SK-N-SH (cell line): Measurements from ENCODE around the gene ARHGAP10. TPM values are rescaled to one million over a fixed set of nuclear protein-coding genes. Genes with fewer than 3 reads are reported as not detected.

Source experiments
- CTCF ChIA-PET: fragments of 300-600, 350-600 bp; formaldehyde crosslinking; extraction: SDS; loops from one replicate; lab custom pipeline; 2021; lab: Yijun Ruan, JAX
- POLR2A ChIA-PET: fragments of 350-600 bp; sonication (Branson Sonifier 250); formaldehyde crosslinking; extraction: SDS; loops from one replicate; lab custom pipeline; 2020; ENCODE audit warnings: antibody characterized with exemption, inconsistent platforms; lab: Yijun Ruan, JAX
- DNase-seq: peaks from one replicate; pipeline ENCODE4 v3.0.0; 2012
- H2AFZ ChIP-seq: fragments of 200-600 bp; sonication (generic); 2 replicates; pipeline ENCODE4 v1.8.1; 2016; ENCODE audit warnings: antibody characterized with exemption, mild to moderate bottlenecking, low read depth
- H3F3A ChIP-seq: fragments of 200-600 bp; sonication (generic); replicated peaks from 2 replicates; pipeline ENCODE3; 2016; ENCODE audit warnings: antibody characterized with exemption, mild to moderate bottlenecking; ENCODE audit not compliant: insufficient read depth
- H3K27ac ChIP-seq, 2 experiments: fragments of 200-500 bp in 1 of 2; fragments of 200-600 bp in 1 of 2; sonication (Bioruptor generic) in 1 of 2; sonication (generic), shearing (Covaris generic) in 1 of 2; 2 replicates each; pipeline versions ENCODE4 v1.5.1 to v1.6.1; 2014 to 2016; ENCODE audit warnings: low read depth in 2 of 2, inconsistent platforms in 1 of 2, low read length in 1 of 2, mild to moderate bottlenecking in 1 of 2, mixed read lengths in 1 of 2
- H3K27me3 ChIP-seq: fragments of 200-600 bp; sonication (generic), shearing (Covaris generic); 2 replicates; pipeline ENCODE4 v1.6.1; 2016; ENCODE audit warnings: mixed run types; ENCODE audit not compliant: insufficient read depth
- H3K36me3 ChIP-seq, 2 experiments: fragments of 200-500 bp in 1 of 2; fragments of 200-600 bp in 1 of 2; sonication (Bioruptor generic) in 1 of 2; sonication (generic) in 1 of 2; replicated peaks in 1 of 2; 2 replicates each; pipeline versions ENCODE3 to v1.5.1; 2014 to 2016; ENCODE audit warnings: low read length in 1 of 2, mild to moderate bottlenecking in 1 of 2; ENCODE audit not compliant: insufficient read depth in 2 of 2, control insufficient read depth in 1 of 2
- H3K4me1 ChIP-seq, 2 experiments: fragments of 200-500 bp in 1 of 2; fragments of 200-600 bp in 1 of 2; sonication (Bioruptor generic) in 1 of 2; sonication (generic), shearing (Covaris generic) in 1 of 2; 2 replicates each; pipeline versions ENCODE4 v1.5.1 to v1.6.1; 2014 to 2016; ENCODE audit warnings: low read depth in 1 of 2, low read length in 1 of 2, mixed run types in 1 of 2; ENCODE audit not compliant: insufficient read depth in 2 of 2, control insufficient read depth in 1 of 2
- H3K4me2 ChIP-seq: fragments of 200-600 bp; sonication (generic), shearing (Covaris generic); 2 replicates; pipeline ENCODE4 v1.6.1; 2017; ENCODE audit warnings: mixed run types
- H3K4me3 ChIP-seq, 2 experiments: fragments of 200-500 bp in 1 of 2; fragments of 200-600 bp in 1 of 2; sonication (Bioruptor generic) in 1 of 2; sonication (generic), shearing (Covaris generic) in 1 of 2; 2 replicates each; pipeline versions ENCODE4 v1.5.1 to v1.8.1; 2014 to 2016; ENCODE audit warnings: low read depth in 2 of 2, inconsistent platforms in 1 of 2, low read length in 1 of 2, mild to moderate bottlenecking in 1 of 2, mixed read lengths in 1 of 2, moderate library complexity in 1 of 2
- H3K79me2 ChIP-seq: fragments of 200-600 bp; sonication (generic); 2 replicates; pipeline ENCODE4 v1.8.1; 2017; ENCODE audit warnings: mild to moderate bottlenecking; ENCODE audit not compliant: insufficient read depth
- H3K9ac ChIP-seq: fragments of 200-600 bp; sonication (generic); 2 replicates; pipeline ENCODE4 v1.6.1; 2017; ENCODE audit warnings: mixed run types
- H3K9me2 ChIP-seq: fragments of 200-600 bp; sonication (generic); 2 replicates; pipeline ENCODE4 v1.6.1; 2017; ENCODE audit warnings: mixed run types
- H3K9me3 ChIP-seq: fragments of 200-600 bp; sonication (generic); 2 replicates; pipeline ENCODE4 v1.6.1; 2017; ENCODE audit warnings: mixed run types, mild to moderate bottlenecking, moderate library complexity
- H4K20me1 ChIP-seq: fragments of 200-600 bp; sonication (generic); 2 replicates; pipeline ENCODE4 v1.6.1; 2017; ENCODE audit warnings: mild to moderate bottlenecking, mixed run types; ENCODE audit not compliant: insufficient read depth
- ELF1 ChIP-seq: IDR thresholded peaks from 2 replicates; pipeline ENCODE4 v1.4.0; 2012
- EZH2phosphoT487 ChIP-seq: fragments of 200-600 bp; sonication (generic); IDR thresholded peaks from 2 replicates; pipeline ENCODE4 v1.6.1; 2017; ENCODE audit warnings: low read depth, mixed run types, mild to moderate bottlenecking, antibody characterized with exemption, moderate library complexity, borderline replicate concordance
- FOXM1 ChIP-seq: IDR thresholded peaks from 2 replicates; pipeline ENCODE4 v1.4.0; 2012; ENCODE audit warnings: low read depth, mild to moderate bottlenecking
- GABPA ChIP-seq: IDR thresholded peaks from 2 replicates; pipeline ENCODE4 v1.4.0; 2012; ENCODE audit warnings: low read depth, mild to moderate bottlenecking
- GATA2 ChIP-seq: sonication (generic); formaldehyde crosslinking; IDR thresholded peaks from 2 replicates; pipeline ENCODE4 v1.5.0; 2020; ENCODE audit warnings: mild to moderate bottlenecking, missing genetic modification reagents
- MXI1 ChIP-seq: IDR thresholded peaks from 2 replicates; pipeline ENCODE4 v1.6.1; 2012; ENCODE audit warnings: mild to moderate bottlenecking, low read depth, low read length, improper control_type of control experiment
- POLR2AphosphoS5 ChIP-seq: IDR thresholded peaks from 2 replicates; pipeline ENCODE4 v1.6.1; 2012; ENCODE audit warnings: low read depth, low read length
- RCOR1 ChIP-seq: fragments of 150-350 bp; IDR thresholded peaks from 2 replicates; pipeline ENCODE4 v1.6.1; 2017; ENCODE audit warnings: antibody characterized with exemption, low read length
- SIN3A ChIP-seq: IDR thresholded peaks from 2 replicates; pipeline ENCODE4 v1.6.1; 2012; ENCODE audit warnings: low read depth, mild to moderate bottlenecking, low read length, moderate library complexity, borderline replicate concordance
- SMC3 ChIP-seq: IDR thresholded peaks from 2 replicates; pipeline ENCODE4 v1.6.1; 2012; ENCODE audit warnings: low read depth, low read length, improper control_type of control experiment
- TAF1 ChIP-seq: IDR thresholded peaks from 2 replicates; pipeline ENCODE4 v1.6.1; 2012; ENCODE audit warnings: low read depth, mild to moderate bottlenecking, low read length, moderate library complexity, borderline replicate concordance
- TEAD4 ChIP-seq: IDR thresholded peaks from 2 replicates; pipeline ENCODE4 v1.4.0; 2012; ENCODE audit warnings: mild to moderate bottlenecking, borderline replicate concordance; ENCODE audit not compliant: insufficient read depth
- WGBS: methylation state at CpG from one replicate; pipeline ENCODE4 v1.1.6; 2017; ENCODE audit warnings: low lambda C conversion rate; 5-methylcytosine and 5-hydroxymethylcytosine counted together
- polyA plus RNA-seq, 3 experiments: library from polyadenylated mRNA; depleted of rRNA; stranded (reverse); fragments of >200 nt; gene quantifications; 2 replicates each; pipeline ENCODE4 v1.2.3, GENCODE V29; 2012
- TF ChIP-seq, protein P1 (sequence below): IDR thresholded peaks from 2 replicates; pipeline ENCODE4 v1.4.0; 2012; ENCODE audit warnings: low read depth, borderline replicate concordance
- TF ChIP-seq, protein P2 (sequence below): IDR thresholded peaks from 2 replicates; pipeline ENCODE4 v1.6.1; 2012; ENCODE audit warnings: mild to moderate bottlenecking, low read depth, low read length, moderate library complexity
- TF ChIP-seq, protein P3 (sequence below): fragments of 150-350 bp; IDR thresholded peaks from 2 replicates; pipeline ENCODE4 v1.6.1; 2017; ENCODE audit warnings: antibody characterized with exemption, low read length, low read depth, borderline replicate concordance
- TF ChIP-seq, protein P4 (sequence below): IDR thresholded peaks from 2 replicates; pipeline ENCODE4 v1.4.0; 2012; ENCODE audit warnings: low read depth, borderline replicate concordance
- TF ChIP-seq, protein P5 (sequence below): fragments of 200-600 bp; sonication (generic); IDR thresholded peaks from 2 replicates; pipeline ENCODE4 v1.6.1; 2017; ENCODE audit warnings: antibody characterized with exemption, mild to moderate bottlenecking, moderate library complexity

ARHGAP10 gene
- polyA plus RNA-seq, 1 of the 3 experiments (the other 2 are of a cell fraction): 15.1 TPM

DNA sequence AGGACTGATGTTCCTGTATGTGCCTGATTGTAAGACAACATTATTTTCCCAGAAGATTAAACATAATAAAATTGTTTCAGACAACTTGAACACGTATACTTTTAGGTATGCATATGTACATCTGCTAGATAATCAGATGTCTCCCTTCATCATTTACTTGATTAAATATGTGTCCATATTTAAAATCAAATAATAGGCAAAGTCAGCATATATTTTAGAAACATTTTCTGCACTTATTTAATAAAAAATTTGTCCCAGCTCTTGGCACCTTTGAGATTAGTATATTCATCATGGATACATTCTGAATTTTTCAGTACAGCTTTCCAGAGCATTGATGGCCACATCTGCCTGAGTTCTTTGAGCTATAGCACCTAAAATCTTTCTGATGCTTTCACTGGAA, 106.0 kb downstream of the ARHGAP10 start:
- Histone ChIP-seq H3K9me2 (no peaks in the 10 kb centered on the region), H3K27ac (no peak overlapping the region), H3K36me3 (peaks cover 3 to 6% of the 10 kb centered on the region in 2 experiments), H3F3A (peaks cover 19% of the 10 kb centered on the region), H3K4me1 (peaks cover 5 to 11% of the 10 kb centered on the region in 2 experiments), H3K27me3 (no peaks in the 10 kb centered on the region), H3K4me3 (no peak overlapping the region), H3K4me2 (no peak overlapping the region), H3K9me3 (no peaks in the 10 kb centered on the region), H2AFZ (no peak overlapping the region), H3K9ac (no peak overlapping the region), H4K20me1 (no peaks in the 10 kb centered on the region), H3K79me2 (peaks cover 7% of the 10 kb centered on the region; the same call in 1 of the 2 replicates)
- 79% methylated on average over 1 of the region's 1 CpG for WGBS
- no peak for DNase-seq
- POLR2A ChIA-PET: no interaction called here
- no peak for TF ChIP-seq ELF1
- TF ChIP-seq, protein P1, sequence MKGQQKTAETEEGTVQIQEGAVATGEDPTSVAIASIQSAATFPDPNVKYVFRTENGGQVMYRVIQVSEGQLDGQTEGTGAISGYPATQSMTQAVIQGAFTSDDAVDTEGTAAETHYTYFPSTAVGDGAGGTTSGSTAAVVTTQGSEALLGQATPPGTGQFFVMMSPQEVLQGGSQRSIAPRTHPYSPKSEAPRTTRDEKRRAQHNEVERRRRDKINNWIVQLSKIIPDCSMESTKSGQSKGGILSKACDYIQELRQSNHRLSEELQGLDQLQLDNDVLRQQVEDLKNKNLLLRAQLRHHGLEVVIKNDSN: no peak
- CTCF ChIA-PET: interaction anchor here (0.6 to 0.9 kb wide), 3 partner anchors 11 to 29 kb away, joined by 3 to 4 read pairs (median 3); no protein-coding TSS in a partner anchor

DNA sequence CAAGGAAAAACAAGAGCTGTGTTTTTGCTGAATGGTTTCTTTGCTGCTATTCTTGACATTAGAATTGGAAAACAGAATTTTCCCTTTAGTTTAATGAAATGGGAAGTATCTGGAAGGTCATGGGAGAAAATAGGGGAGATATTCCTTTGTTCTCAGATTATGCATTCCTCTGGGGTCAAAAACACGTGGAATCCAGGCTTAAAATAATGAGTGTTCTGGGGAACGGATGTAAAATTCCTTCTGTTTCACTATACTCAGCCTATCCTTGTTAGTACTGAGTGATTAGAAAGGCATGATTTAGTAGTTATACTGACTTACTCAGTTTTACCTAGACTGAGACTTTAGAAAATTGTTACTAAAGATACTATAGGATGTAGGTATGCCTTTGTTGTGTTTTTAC, 107.3 kb downstream of the ARHGAP10 start:
- Histone ChIP-seq H3K9me2 (no peaks in the 10 kb centered on the region), H2AFZ (no peak overlapping the region), H3K36me3 (peaks cover 3 to 6% of the 10 kb centered on the region in 2 experiments), H3K4me2 (no peak overlapping the region), H4K20me1 (no peaks in the 10 kb centered on the region), H3K4me3 (no peak overlapping the region), H3F3A (peaks cover 11% of the 10 kb centered on the region), H3K27ac (no peak overlapping the region), H3K4me1 (peaks cover 5 to 11% of the 10 kb centered on the region in 2 experiments), H3K9me3 (no peaks in the 10 kb centered on the region), H3K27me3 (no peaks in the 10 kb centered on the region), H3K9ac (no peak overlapping the region), H3K79me2 (peaks cover 7% of the 10 kb centered on the region; the same call in 1 of the 2 replicates)
- no peak for TF ChIP-seq TEAD4
- no peak for TF ChIP-seq MXI1
- TF ChIP-seq, protein P2, sequence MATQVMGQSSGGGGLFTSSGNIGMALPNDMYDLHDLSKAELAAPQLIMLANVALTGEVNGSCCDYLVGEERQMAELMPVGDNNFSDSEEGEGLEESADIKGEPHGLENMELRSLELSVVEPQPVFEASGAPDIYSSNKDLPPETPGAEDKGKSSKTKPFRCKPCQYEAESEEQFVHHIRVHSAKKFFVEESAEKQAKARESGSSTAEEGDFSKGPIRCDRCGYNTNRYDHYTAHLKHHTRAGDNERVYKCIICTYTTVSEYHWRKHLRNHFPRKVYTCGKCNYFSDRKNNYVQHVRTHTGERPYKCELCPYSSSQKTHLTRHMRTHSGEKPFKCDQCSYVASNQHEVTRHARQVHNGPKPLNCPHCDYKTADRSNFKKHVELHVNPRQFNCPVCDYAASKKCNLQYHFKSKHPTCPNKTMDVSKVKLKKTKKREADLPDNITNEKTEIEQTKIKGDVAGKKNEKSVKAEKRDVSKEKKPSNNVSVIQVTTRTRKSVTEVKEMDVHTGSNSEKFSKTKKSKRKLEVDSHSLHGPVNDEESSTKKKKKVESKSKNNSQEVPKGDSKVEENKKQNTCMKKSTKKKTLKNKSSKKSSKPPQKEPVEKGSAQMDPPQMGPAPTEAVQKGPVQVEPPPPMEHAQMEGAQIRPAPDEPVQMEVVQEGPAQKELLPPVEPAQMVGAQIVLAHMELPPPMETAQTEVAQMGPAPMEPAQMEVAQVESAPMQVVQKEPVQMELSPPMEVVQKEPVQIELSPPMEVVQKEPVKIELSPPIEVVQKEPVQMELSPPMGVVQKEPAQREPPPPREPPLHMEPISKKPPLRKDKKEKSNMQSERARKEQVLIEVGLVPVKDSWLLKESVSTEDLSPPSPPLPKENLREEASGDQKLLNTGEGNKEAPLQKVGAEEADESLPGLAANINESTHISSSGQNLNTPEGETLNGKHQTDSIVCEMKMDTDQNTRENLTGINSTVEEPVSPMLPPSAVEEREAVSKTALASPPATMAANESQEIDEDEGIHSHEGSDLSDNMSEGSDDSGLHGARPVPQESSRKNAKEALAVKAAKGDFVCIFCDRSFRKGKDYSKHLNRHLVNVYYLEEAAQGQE: no peak
- TF ChIP-seq, protein P3, sequence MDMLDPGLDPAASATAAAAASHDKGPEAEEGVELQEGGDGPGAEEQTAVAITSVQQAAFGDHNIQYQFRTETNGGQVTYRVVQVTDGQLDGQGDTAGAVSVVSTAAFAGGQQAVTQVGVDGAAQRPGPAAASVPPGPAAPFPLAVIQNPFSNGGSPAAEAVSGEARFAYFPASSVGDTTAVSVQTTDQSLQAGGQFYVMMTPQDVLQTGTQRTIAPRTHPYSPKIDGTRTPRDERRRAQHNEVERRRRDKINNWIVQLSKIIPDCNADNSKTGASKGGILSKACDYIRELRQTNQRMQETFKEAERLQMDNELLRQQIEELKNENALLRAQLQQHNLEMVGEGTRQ: no peak
- TF ChIP-seq, protein P4, sequence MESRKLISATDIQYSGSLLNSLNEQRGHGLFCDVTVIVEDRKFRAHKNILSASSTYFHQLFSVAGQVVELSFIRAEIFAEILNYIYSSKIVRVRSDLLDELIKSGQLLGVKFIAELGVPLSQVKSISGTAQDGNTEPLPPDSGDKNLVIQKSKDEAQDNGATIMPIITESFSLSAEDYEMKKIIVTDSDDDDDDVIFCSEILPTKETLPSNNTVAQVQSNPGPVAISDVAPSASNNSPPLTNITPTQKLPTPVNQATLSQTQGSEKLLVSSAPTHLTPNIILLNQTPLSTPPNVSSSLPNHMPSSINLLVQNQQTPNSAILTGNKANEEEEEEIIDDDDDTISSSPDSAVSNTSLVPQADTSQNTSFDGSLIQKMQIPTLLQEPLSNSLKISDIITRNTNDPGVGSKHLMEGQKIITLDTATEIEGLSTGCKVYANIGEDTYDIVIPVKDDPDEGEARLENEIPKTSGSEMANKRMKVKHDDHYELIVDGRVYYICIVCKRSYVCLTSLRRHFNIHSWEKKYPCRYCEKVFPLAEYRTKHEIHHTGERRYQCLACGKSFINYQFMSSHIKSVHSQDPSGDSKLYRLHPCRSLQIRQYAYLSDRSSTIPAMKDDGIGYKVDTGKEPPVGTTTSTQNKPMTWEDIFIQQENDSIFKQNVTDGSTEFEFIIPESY: no peak
- TF ChIP-seq GABPA: no peak
- TF ChIP-seq ELF1: no peak
- no peak for TF ChIP-seq TAF1
- no peak for TF ChIP-seq FOXM1
- TF ChIP-seq, protein P5, sequence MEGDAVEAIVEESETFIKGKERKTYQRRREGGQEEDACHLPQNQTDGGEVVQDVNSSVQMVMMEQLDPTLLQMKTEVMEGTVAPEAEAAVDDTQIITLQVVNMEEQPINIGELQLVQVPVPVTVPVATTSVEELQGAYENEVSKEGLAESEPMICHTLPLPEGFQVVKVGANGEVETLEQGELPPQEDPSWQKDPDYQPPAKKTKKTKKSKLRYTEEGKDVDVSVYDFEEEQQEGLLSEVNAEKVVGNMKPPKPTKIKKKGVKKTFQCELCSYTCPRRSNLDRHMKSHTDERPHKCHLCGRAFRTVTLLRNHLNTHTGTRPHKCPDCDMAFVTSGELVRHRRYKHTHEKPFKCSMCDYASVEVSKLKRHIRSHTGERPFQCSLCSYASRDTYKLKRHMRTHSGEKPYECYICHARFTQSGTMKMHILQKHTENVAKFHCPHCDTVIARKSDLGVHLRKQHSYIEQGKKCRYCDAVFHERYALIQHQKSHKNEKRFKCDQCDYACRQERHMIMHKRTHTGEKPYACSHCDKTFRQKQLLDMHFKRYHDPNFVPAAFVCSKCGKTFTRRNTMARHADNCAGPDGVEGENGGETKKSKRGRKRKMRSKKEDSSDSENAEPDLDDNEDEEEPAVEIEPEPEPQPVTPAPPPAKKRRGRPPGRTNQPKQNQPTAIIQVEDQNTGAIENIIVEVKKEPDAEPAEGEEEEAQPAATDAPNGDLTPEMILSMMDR: no peak
- no peak for TF ChIP-seq SMC3
- no peak for TF ChIP-seq SIN3A
- no peak for TF ChIP-seq GATA2 (CRISPR knock-in tag)
- TF ChIP-seq RCOR1: no peak
- no peak for TF ChIP-seq EZH2phosphoT487
- no peak for TF ChIP-seq POLR2AphosphoS5
- POLR2A ChIA-PET: no interaction called here
- DNase-seq: no peak
- CTCF ChIA-PET: interaction anchor here (0.6 to 1.4 kb wide), 3 partner anchors 14 to 101 kb away, joined by 3 to 4 read pairs (median 4); no protein-coding TSS in a partner anchor
- WGBS: 73% methylated on average over 2 of the region's 2 CpGs
